HG03039 (cell line): Measurements from ENCODE around the gene ZBTB7C.

Source experiments
- ATAC-seq: cut with Tn5 transposase; IDR thresholded peaks from one replicate; pipeline ENCODE4 v1.9.1; 2021; ENCODE audit warnings: mild to moderate bottlenecking, moderate library complexity; ENCODE audit not compliant: unreplicated experiment

ZBTB7C gene

GRCh38 chr18:48030616-48031480 is 378.3 kb downstream of the ZBTB7C start:
- no peak for ATAC-seq

- no peak for ATAC-seq
Observed at GRCh38 chr18:48029296-48029986, 379.7 kb downstream of the ZBTB7C start.

- no peak for ATAC-seq
Observed at GRCh38 chr18:48028696-48029095, 380.5 kb downstream of the ZBTB7C start.

- no peak for ATAC-seq
Observed at GRCh38 chr18:48028081-48028480, 381.1 kb downstream of the ZBTB7C start.

- ATAC-seq = no peak
Observed at GRCh38 chr18:48027401-48027963, 381.7 kb downstream of the ZBTB7C start.

GRCh38 chr18:48026216-48026615 is 383.0 kb downstream of the ZBTB7C start:
- no peak for ATAC-seq

- ATAC-seq = no peak
Observed at GRCh38 chr18:48024881-48025660, 384.1 kb downstream of the ZBTB7C start.

- no peak for ATAC-seq
Observed at GRCh38 chr18:48024009-48024512, 385.1 kb downstream of the ZBTB7C start.

GRCh38 chr18:48023334-48024008 is 385.7 kb downstream of the ZBTB7C start:
- no peak for ATAC-seq

- ATAC-seq = no peak
Observed at GRCh38 chr18:48022531-48023329, 386.5 kb downstream of the ZBTB7C start.

- ATAC-seq = no peak
Observed at GRCh38 chr18:48022021-48022420, 387.2 kb downstream of the ZBTB7C start.

GRCh38 chr18:48021273-48021914 is 387.8 kb downstream of the ZBTB7C start:
- ATAC-seq = no peak

GRCh38 chr18:48020337-48021250 is 388.6 kb downstream of the ZBTB7C start:
- no peak for ATAC-seq

- ATAC-seq = no peak
Observed at GRCh38 chr18:48019557-48020325, 389.4 kb downstream of the ZBTB7C start.

- no peak for ATAC-seq
Observed at GRCh38 chr18:48018851-48019250, 390.3 kb downstream of the ZBTB7C start.

GRCh38 chr18:48017635-48018034 is 391.5 kb downstream of the ZBTB7C start:
- ATAC-seq = no peak

GRCh38 chr18:48013162-48013561 is 396.0 kb downstream of the ZBTB7C start:
- ATAC-seq = no peak
